Measurements from ENCODE around the gene THSD4. TPM values are rescaled to one million over a fixed set of nuclear protein-coding genes. Genes with fewer than 3 reads are reported as not detected.

The THSD4 gene
- polyA plus RNA-seq, 1 donor (not counting 4 experiments of a cell fraction or from before 2014, with no cell fraction given), result 24.5 TPM

DNA sequence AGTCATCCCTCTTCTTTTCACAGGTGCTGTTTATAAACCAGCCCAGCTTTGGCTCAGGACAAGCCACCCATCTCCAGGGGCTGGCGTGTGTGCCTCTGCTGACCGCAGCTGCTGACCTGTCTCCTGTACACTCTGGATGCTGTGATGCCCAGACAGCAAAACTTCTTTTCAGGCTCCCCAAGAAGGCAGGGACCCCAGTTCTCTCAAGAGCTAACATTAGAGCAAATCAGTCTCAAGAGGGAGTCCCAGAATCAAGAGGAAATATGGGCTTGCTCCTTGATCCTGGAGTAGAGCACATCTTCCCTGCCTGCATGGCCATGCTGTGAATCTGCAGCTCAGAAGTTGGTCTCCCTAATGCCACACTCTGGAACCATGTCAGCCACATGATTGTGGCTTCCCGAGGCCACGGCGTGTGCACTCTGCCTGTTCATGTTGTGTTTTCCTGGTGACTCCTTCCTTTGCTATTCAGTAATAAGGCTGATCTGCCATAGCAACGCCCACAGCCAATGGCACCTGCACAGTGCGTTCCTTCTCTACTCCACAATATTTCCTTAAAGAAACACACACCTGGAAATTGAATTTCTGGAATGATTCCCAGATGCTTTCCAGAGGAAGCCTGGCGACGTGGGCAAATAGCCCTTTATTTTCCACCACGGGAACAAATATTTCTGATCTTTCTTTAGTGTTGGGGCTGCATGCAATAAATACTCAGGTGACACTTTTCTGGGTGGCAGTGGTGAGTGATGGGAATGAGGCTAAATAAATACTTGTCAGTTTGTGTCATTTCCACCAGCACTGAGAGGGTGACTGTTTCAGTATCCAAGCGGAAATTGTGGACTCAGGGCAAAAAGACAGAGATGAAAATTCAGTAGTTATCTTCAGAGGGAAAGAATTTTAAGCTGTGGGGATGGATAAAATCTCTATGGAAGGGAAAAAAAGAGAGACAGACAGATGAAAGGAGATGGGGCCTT lies 21.9 kb upstream of the THSD4 start:
- H3K4me2 ChIP-seq (ENCODE audit: control insufficient read depth, extremely low read depth, insufficient read depth, low read depth, low read length), result peak overlapping the region; percentile 77
- no peaks in the 10 kb centered on the region for H3K27me3 ChIP-seq (ENCODE audit: control insufficient read depth, extremely low read depth, insufficient read depth, low read length)
- H3K9me1 ChIP-seq (ENCODE audit: control insufficient read depth, extremely low read depth, insufficient read depth, low read length), result no peaks in the 10 kb centered on the region
- dilution Hi-C loops (cut with MboI; ENCODE audit: extremely low pct_ligation_motif_present, low sequenced_read_pairs), result no loop called here
- peak; percentile 99 for FAIRE-seq
- H3K9ac ChIP-seq (ENCODE audit: control insufficient read depth, extremely low read depth, insufficient read depth, low read length), result peak overlapping the region; percentile 52
- no peaks in the 10 kb centered on the region for H3K36me3 ChIP-seq (ENCODE audit: control insufficient read depth in 2 of 2, extremely low read depth in 1 of 2, insufficient read depth in 2 of 2, low read length in 2 of 2)
- peaks cover 3% of the 10 kb centered on the region for H3K79me2 ChIP-seq (ENCODE audit: control insufficient read depth, insufficient read depth, low read length)
- H4K20me1 ChIP-seq (ENCODE audit: control insufficient read depth, extremely low read depth, insufficient read depth, low read length), result no peaks in the 10 kb centered on the region
- peaks cover 38% of the 10 kb centered on the region for H3K4me1 ChIP-seq (ENCODE audit: control insufficient read depth, extremely low read depth, insufficient read depth, low read length)
- H3K9me3 ChIP-seq (ENCODE audit: control insufficient read depth, low read depth, low read length), result peaks cover 5% of the 10 kb centered on the region
- no peak overlapping the region for H2AFZ ChIP-seq (ENCODE audit: control insufficient read depth, low read length)
- DNase-seq (ENCODE audit: low read depth, low spot score), result no peak
- peak overlapping the region in 1 of 3 experiments; percentile 23 for H3K4me3 ChIP-seq (ENCODE audit: control insufficient read depth in 2 of 3, extremely low read depth in 1 of 3, insufficient read depth in 2 of 3, low read depth in 1 of 3, low read length in 3 of 3)
- H3K27ac ChIP-seq (ENCODE audit: control insufficient read depth, insufficient read depth, low read length), result peak overlapping the region; percentile 86
- TF ChIP-seq EZH2 (IDR thresholded peaks at IDR 0.05; ENCODE audit: low read length), result no peak
- TF ChIP-seq, protein P1, sequence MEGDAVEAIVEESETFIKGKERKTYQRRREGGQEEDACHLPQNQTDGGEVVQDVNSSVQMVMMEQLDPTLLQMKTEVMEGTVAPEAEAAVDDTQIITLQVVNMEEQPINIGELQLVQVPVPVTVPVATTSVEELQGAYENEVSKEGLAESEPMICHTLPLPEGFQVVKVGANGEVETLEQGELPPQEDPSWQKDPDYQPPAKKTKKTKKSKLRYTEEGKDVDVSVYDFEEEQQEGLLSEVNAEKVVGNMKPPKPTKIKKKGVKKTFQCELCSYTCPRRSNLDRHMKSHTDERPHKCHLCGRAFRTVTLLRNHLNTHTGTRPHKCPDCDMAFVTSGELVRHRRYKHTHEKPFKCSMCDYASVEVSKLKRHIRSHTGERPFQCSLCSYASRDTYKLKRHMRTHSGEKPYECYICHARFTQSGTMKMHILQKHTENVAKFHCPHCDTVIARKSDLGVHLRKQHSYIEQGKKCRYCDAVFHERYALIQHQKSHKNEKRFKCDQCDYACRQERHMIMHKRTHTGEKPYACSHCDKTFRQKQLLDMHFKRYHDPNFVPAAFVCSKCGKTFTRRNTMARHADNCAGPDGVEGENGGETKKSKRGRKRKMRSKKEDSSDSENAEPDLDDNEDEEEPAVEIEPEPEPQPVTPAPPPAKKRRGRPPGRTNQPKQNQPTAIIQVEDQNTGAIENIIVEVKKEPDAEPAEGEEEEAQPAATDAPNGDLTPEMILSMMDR (optimal IDR thresholded peaks at IDR 0.05 in 1 of 3, IDR thresholded peaks at IDR 0.05 in 1 of 3, conservative IDR thresholded peaks at IDR 0.05 in 1 of 3; ENCODE audit: extremely low read depth in 1 of 3, insufficient read depth in 2 of 3, low read length in 3 of 3), result no peak

DNA sequence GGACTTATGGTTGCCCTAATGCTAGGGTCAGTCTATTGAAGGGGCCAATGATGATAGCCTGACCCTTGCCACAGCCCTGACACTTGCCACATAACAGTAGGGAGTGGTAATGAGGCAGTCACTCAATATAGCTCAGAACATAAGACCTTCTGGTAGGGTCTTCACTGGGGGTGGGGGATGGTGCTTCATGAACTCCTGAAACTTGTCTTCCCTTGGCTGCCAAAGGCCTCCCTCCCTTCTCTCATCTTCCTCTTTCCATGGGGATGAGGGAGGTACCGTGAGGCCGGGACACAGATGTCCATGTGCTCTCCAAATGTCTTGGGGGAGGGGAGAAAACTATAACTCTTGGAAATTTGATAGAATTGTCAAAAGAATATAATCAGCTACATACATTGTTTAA lies 21.1 kb upstream of the THSD4 start:
- H4K20me1 ChIP-seq (ENCODE audit: control insufficient read depth, extremely low read depth, insufficient read depth, low read length), result no peaks in the 10 kb centered on the region
- H3K4me3 ChIP-seq (ENCODE audit: control insufficient read depth in 2 of 3, extremely low read depth in 1 of 3, insufficient read depth in 2 of 3, low read depth in 1 of 3, low read length in 3 of 3), result no peak overlapping the region
- H3K9ac ChIP-seq (ENCODE audit: control insufficient read depth, extremely low read depth, insufficient read depth, low read length), result peak overlapping the region; percentile 45
- H3K79me2 ChIP-seq (ENCODE audit: control insufficient read depth, insufficient read depth, low read length), result peaks cover 6% of the 10 kb centered on the region
- peak overlapping the region; percentile 77 for H3K4me2 ChIP-seq (ENCODE audit: control insufficient read depth, extremely low read depth, insufficient read depth, low read depth, low read length)
- DNase-seq (ENCODE audit: low read depth, low spot score) (no peak), FAIRE-seq (peak; percentile 73)
- dilution Hi-C loops (cut with MboI; ENCODE audit: extremely low pct_ligation_motif_present, low sequenced_read_pairs), result no loop called here
- peak overlapping the region; percentile 44 for H2AFZ ChIP-seq (ENCODE audit: control insufficient read depth, low read length)
- no peaks in the 10 kb centered on the region for H3K9me1 ChIP-seq (ENCODE audit: control insufficient read depth, extremely low read depth, insufficient read depth, low read length)
- H3K9me3 ChIP-seq (ENCODE audit: control insufficient read depth, low read depth, low read length), result peaks cover 2% of the 10 kb centered on the region
- H3K27me3 ChIP-seq (ENCODE audit: control insufficient read depth, extremely low read depth, insufficient read depth, low read length), result no peaks in the 10 kb centered on the region
- no peaks in the 10 kb centered on the region for H3K36me3 ChIP-seq (ENCODE audit: control insufficient read depth in 2 of 2, extremely low read depth in 1 of 2, insufficient read depth in 2 of 2, low read length in 2 of 2)
- TF ChIP-seq, protein P1 (optimal IDR thresholded peaks at IDR 0.05 in 1 of 3, IDR thresholded peaks at IDR 0.05 in 1 of 3, conservative IDR thresholded peaks at IDR 0.05 in 1 of 3; ENCODE audit: extremely low read depth in 1 of 3, insufficient read depth in 2 of 3, low read length in 3 of 3), result no peak
- TF ChIP-seq EZH2 (IDR thresholded peaks at IDR 0.05; ENCODE audit: low read length), result no peak
- peak overlapping the region; percentile 86 for H3K27ac ChIP-seq (ENCODE audit: control insufficient read depth, insufficient read depth, low read length)
- H3K4me1 ChIP-seq (ENCODE audit: control insufficient read depth, extremely low read depth, insufficient read depth, low read length), result peaks cover 43% of the 10 kb centered on the region
